Fibroblast of lung (primary cell): ENCODE data around the gene KIF26B.

Source experiments
- EZH2 ChIP-seq: IDR thresholded peaks from 2 replicates; pipeline ENCODE4 v1.5.1; 2012; ENCODE audit warnings: low read length, control low read depth, mild to moderate bottlenecking; ENCODE audit errors: missing control alignments
- TF ChIP-seq, protein P1 (sequence below), 2 donors: IDR thresholded peaks in 1 of 2; conservative IDR thresholded peaks in 1 of 2; 1 replicate in 1 of 2; 2 replicates in 1 of 2; pipeline ENCODE4 v1.5.1; 2011 to 2012; ENCODE audit warnings: low read length in 2 of 2, control low read depth in 1 of 2, inconsistent platforms in 1 of 2, low read depth in 1 of 2, mild to moderate bottlenecking in 1 of 2

DNA sequence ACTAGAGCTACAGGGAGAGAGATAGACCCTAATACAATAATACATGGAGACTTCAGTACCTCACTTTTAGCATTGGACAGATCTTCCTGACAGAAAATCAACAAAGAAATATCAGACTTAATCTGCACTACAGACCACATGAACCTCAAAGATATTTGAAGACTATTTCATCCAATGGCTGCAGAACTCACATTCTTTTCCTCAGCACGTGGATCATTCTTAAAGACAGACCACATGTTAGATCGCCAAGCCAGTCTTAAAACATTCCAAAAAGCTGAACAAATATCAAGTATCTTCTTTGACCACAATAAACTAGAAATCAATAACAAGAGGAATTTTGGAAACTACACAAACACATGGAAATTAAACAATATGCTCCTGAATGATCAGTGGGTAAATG is 576.0 kb downstream of the KIF26B start:
- TF ChIP-seq, protein P1, sequence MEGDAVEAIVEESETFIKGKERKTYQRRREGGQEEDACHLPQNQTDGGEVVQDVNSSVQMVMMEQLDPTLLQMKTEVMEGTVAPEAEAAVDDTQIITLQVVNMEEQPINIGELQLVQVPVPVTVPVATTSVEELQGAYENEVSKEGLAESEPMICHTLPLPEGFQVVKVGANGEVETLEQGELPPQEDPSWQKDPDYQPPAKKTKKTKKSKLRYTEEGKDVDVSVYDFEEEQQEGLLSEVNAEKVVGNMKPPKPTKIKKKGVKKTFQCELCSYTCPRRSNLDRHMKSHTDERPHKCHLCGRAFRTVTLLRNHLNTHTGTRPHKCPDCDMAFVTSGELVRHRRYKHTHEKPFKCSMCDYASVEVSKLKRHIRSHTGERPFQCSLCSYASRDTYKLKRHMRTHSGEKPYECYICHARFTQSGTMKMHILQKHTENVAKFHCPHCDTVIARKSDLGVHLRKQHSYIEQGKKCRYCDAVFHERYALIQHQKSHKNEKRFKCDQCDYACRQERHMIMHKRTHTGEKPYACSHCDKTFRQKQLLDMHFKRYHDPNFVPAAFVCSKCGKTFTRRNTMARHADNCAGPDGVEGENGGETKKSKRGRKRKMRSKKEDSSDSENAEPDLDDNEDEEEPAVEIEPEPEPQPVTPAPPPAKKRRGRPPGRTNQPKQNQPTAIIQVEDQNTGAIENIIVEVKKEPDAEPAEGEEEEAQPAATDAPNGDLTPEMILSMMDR (conservative IDR thresholded peaks at IDR 0.05 in 1 of 2, IDR thresholded peaks at IDR 0.05 in 1 of 2; ENCODE audit: low read depth in 1 of 2, low read length in 2 of 2) = no peak
- no peak for TF ChIP-seq EZH2
